OCI-LY7 (cell line): ENCODE measurements around the gene WNT6.

ENCODE experiments used
- CTCF ChIP-seq: fragments of 200-600 bp; sonication (generic); conservative IDR thresholded peaks from 2 replicates; pipeline ENCODE4 v1.5.1; 2014; ENCODE audit warnings: mild to moderate bottlenecking, antibody characterized with exemption, low read length, moderate library complexity, mixed read lengths
- EZH2phosphoT487 ChIP-seq: fragments of 200-600 bp; sonication (generic); IDR thresholded peaks from 2 replicates; pipeline ENCODE4 v1.6.1; 2018; ENCODE audit warnings: low read depth, borderline replicate concordance, mild to moderate bottlenecking, mixed run types, antibody characterized with exemption, low read length, moderate library complexity, mixed read lengths

- TF ChIP-seq CTCF (no peak), EZH2phosphoT487 (no peak)
Observed at GRCh38 chr2:218885981-218886947, 26.7 kb downstream of the WNT6 start.
